ENCODE measurements around the gene CRACR2B.

The CRACR2B gene

GRCh38 chr11:824292-824880, 3.3 kb upstream of the CRACR2B start:
- H3K27me3 ChIP-seq (ENCODE audit: insufficient read depth, poor library complexity, severe bottlenecking), result no peaks in the 10 kb centered on the region

GRCh38 chr11:824942-825341, 2.8 kb upstream of the CRACR2B start:
- Histone ChIP-seq H3K27me3 (ENCODE audit: insufficient read depth, poor library complexity, severe bottlenecking) (no peaks in the 10 kb centered on the region), H3K27ac (replicated peaks) (no peak overlapping the region), H3K4me3 (replicated peaks; ENCODE audit: insufficient read depth, low read length) (no peak overlapping the region)
- DNase-seq (ENCODE audit: low read depth in 1 of 2, low spot score in 1 of 2), result no peak
- TF ChIP-seq GABPA (IDR thresholded peaks at IDR 0.05; ENCODE audit: low read depth) (no peak), SPI1 (IDR thresholded peaks at IDR 0.05; ENCODE audit: borderline replicate concordance, low read depth) (no peak), REST (IDR thresholded peaks at IDR 0.05; ENCODE audit: insufficient replicate concordance, low read depth) (no peak)

More at GRCh38 chr11:824292-824880, 3.3 kb upstream of the CRACR2B start:
- TF ChIP-seq CTCF (IDR thresholded peaks at IDR 0.05; ENCODE audit: insufficient read depth, low read length), result no peak
- no peak for TF ChIP-seq GABPA (IDR thresholded peaks at IDR 0.05; ENCODE audit: low read depth)
- no peak for TF ChIP-seq SPI1 (IDR thresholded peaks at IDR 0.05; ENCODE audit: borderline replicate concordance, low read depth)
- no peak overlapping the region for H3K27ac ChIP-seq (replicated peaks)
- H3K4me3 ChIP-seq (replicated peaks; ENCODE audit: insufficient read depth, low read length), result no peak overlapping the region
- no peak for DNase-seq (ENCODE audit: low read depth in 1 of 2, low spot score in 1 of 2)

- H3K4me3 ChIP-seq (replicated peaks; ENCODE audit: insufficient read depth, low read length), result no peak overlapping the region
- TF ChIP-seq SPI1 (IDR thresholded peaks at IDR 0.05; ENCODE audit: borderline replicate concordance, low read depth) (peak; percentile 9; the same call in 1 of the 2 replicates), REST (IDR thresholded peaks at IDR 0.05; ENCODE audit: insufficient replicate concordance, low read depth) (no peak)
- H3K27me3 ChIP-seq (ENCODE audit: insufficient read depth, poor library complexity, severe bottlenecking), result peaks cover 6% of the 10 kb centered on the region
- H3K27ac ChIP-seq (replicated peaks), result no peak overlapping the region; the same call in 1 of the 2 replicates
- no peak for DNase-seq (ENCODE audit: low read depth in 1 of 2, low spot score in 1 of 2)
Observed at GRCh38 chr11:825366-826226, 2.1 kb upstream of the CRACR2B start.

GRCh38 chr11:826227-826621, 1.5 kb upstream of the CRACR2B start:
- H3K27me3 ChIP-seq (ENCODE audit: insufficient read depth, poor library complexity, severe bottlenecking), result peaks cover 9% of the 10 kb centered on the region
- TF ChIP-seq SPI1 (IDR thresholded peaks at IDR 0.05; ENCODE audit: borderline replicate concordance, low read depth), result no peak
- no peak for TF ChIP-seq GABPA (IDR thresholded peaks at IDR 0.05; ENCODE audit: low read depth)
- TF ChIP-seq REST (IDR thresholded peaks at IDR 0.05; ENCODE audit: insufficient replicate concordance, low read depth), result no peak
- TF ChIP-seq CTCF (IDR thresholded peaks at IDR 0.05; ENCODE audit: insufficient read depth, low read length), result no peak
- TF ChIP-seq POLR2AphosphoS5 (IDR thresholded peaks at IDR 0.05; ENCODE audit: low read depth), result no peak
- H3K4me3 ChIP-seq (replicated peaks; ENCODE audit: insufficient read depth, low read length), result no peak overlapping the region
- peak overlapping the region; percentile 65; the same call in 1 of the 2 replicates for H3K27ac ChIP-seq (replicated peaks)
- DNase-seq (ENCODE audit: low read depth in 1 of 2, low spot score in 1 of 2), result no peak
